EL (cell line): ENCODE data around the gene CSTPP1.
"Not testable (repeated sequence)": the region's sequence is repeated elsewhere in the genome, so short reads cannot be mapped to it uniquely, and the experiment has no call there.

ENCODE experiments used
- DNase-seq: peaks from one replicate; pipeline ENCODE4 v3.0.0-alpha.2; 2016

The CSTPP1 gene

GRCh38 chr11:47185305-47186075, 248.9 kb downstream of the CSTPP1 start:
- peak; percentile 81 for DNase-seq

- peak; percentile 67 for DNase-seq
These were observed 249.6 kb downstream of the CSTPP1 start, which contains the start of gene PACSIN3 for GRCh38 chr11:47186076-47186699. Gene PACSIN3, minus strand, starts transcription at chr11:47186434. Its CDS starts 3,707 bp downstream, at chr11:47182727.

- DNase-seq, result peak; percentile 66
These were observed 250.4 kb downstream of the CSTPP1 start for GRCh38 chr11:47186700-47187695.

DNA sequence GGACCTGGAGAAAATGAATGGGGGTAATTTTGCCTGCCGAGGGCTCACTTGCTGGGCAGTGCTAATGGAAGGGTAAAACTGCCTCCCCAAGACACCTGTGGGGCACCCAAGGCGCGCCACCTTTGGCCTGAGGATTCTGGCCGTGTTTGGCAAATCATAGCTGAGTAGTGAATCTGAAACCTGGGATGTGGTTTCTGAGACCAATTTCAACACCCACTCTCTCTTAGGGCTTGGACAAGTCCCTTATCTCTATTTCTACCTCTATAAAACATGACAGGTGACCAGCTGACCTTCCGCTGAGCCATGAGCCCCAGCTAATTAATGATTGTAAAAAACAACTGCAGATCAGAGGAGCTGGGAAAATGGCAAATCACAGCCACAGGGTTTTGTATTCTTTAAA, 251.2 kb downstream of the CSTPP1 start:
- DNase-seq, result no peak

DNA sequence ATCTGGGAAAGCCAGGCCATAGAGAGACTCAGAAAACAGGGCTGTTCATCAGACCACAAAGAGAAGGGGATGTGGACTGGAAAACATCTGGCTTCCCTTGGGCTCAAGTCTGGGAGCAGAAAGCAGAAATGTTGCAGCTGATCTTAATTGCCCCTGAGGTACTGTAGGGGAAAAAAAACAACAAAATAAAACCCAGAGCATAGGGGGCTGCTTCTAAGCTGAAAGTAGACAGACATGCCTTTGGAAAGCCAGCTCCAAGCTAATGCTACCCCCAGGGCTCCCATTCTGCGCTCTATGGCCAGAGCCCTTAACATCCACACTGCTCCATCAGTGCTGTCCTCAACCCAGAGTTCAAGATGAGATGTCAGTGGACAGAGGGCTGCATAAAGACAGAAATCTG, 251.7 kb downstream of the CSTPP1 start:
- DNase-seq, result no peak

DNA sequence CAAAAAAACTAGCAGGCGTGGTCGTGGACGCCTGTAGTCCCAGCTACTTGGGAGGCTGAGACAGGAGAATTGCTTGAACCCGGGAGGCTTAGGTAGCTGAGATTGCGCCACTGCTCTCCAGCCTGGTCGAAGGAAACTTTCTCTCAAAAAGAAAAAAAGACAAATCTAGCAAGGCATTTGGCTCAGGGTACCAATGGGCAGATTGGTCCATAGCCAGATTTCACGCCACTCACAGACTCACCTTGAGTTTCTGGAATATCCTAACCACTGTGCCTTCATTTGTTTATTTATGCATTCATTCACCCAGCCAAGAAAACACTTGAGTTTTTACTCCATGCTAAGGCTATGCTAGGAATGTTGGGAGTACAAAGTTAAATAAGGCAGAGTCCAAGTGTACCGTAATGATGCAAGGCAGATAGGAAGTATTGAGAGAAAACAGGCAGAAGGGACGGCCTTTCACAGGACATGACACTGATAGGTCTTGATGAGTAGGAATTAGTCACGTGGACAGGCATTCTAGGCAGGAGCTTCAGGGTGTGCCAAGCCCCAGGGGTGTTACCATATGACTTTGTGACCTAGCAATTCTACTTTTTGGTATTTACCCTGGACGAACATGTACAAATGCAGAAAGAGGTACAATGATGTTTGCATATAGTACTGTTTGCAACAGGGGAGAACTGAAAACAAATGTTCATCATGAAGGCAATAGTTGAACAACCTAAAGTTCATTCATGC, 252.7 kb downstream of the CSTPP1 start:
- DNase-seq, result peak; percentile 89

DNA sequence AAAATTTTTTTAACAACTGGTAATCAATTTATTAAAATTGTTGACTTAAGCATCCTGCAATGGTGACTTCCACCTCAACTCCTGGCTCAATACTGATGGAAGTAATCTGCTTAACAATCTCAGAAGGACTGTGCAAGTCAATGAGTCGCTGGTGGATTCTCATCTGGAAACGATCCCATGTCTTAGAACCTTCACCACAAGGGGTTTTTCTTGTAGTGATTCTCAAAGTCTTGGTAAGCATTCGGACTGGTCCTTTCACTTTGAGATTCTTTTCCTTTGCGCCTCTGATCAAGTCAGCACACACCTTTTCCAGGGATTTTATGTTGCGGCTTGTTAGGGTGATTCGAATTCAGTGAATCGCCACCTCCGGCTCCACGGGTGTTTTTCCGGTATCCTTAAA, 254.6 kb downstream of the CSTPP1 start:
- DNase-seq, result peak; percentile 44

GRCh38 chr11:47192111-47192510, 255.6 kb downstream of the CSTPP1 start:
- peak; percentile 33 for DNase-seq

DNA sequence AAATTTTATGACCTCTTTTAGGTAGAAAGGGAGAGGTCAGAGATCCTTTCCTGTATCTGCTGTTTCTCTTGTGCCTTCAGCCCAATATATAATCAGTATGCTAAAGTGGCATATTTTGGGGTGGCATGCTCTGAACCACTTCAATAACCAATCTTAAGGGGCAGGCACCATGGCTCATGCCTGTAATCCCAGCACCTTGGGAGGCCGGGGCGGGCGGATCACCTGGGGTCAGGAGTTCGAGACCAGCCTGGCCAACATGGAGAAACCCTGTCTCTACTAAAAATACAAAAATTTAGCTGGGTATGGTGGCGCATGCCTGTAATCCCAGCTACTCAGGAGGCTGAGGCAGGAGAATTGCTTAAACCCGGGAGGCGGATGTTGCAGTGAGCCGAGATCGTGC, 261.6 kb downstream of the CSTPP1 start:
- not testable (repeated sequence) for DNase-seq

GRCh38 chr11:47201015-47201414, 264.5 kb downstream of the CSTPP1 start:
- no peak for DNase-seq

GRCh38 chr11:47202576-47202975, 266.0 kb downstream of the CSTPP1 start:
- DNase-seq, result no peak

DNA sequence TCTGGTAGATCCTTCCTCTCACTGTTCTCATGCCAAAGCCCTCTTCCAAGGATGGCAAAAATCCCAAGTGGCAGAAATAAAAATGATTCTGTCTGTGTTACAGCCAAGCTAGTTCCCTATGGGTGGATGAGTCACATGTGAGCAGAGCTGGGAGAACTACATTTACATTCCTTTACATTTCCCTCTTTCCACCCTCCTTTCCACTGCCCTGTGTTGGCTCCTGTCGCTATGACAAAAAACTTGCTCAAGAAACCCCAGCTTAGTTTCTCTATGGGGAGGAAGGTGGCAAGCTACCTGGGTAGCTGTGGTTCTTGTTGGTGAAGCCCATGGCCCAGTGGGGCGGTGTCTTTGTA, 268.1 kb downstream of the CSTPP1 start:
- DNase-seq, result peak; percentile 77

DNA sequence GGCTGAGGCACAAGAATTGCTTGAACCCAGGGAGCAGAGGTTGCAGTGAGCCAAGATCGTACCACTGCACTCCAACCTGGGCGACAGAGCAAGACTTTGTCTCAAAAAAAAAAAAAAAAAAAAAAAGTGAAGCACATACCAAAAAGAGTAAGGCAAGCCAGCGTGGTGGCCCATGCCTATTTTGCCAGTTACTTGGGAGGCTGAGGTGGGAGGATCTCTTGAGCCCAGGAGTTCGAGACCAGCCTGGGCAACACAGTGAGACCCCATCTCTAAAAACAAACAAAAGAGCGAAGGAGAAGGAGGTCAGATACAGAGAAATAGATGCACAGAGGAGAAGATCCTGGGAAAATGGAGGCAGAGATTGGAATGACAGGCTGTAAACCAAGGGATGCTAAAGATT, 270.0 kb downstream of the CSTPP1 start:
- not testable (repeated sequence) for DNase-seq

DNA sequence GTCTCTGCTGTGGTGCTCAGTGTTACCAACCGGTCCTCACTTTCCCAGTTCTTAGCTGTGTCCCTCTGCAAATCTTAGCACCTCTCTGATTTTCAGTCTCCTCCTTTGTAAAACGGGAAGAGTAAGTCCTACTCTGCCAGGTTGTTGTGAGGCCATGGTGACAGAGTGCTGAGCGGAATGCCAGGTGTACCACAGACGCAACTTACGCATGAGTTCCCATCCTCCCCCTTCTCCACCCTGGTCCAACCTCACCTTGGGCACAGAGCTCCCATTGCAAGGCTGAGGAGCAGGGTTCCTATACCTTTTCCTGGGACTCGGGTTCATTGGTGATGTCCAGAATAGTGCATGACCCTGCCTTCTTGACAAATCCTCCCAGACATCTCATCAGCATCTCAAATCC, 270.9 kb downstream of the CSTPP1 start:
- DNase-seq, result no peak

DNA sequence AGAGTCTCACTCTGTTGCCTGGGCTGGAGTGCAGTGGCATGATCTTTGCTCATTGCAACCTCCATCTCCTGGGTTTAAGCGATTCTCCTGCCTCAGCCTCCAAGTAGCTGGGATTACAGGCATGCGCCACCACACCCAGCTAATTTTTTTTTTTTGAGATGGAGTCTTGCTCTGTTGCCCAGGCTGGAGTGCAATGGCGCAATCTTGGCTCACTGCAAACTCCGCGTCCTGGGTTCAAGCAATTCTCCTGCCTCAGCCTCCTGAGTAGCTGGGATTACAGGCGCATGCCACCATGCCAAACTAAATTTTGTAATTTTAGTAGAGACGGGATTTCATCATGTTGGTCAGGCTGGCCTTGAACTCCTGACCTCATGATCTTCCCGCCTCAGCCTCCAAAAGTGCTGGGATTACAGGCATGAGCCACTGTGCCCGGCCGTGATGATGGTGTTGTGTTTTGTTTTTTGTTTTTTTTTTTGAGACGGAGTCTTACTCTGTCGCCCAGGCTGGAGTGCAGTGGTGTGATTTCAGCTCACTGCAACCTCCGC, 271.5 kb downstream of the CSTPP1 start:
- not testable (repeated sequence) for DNase-seq

DNA sequence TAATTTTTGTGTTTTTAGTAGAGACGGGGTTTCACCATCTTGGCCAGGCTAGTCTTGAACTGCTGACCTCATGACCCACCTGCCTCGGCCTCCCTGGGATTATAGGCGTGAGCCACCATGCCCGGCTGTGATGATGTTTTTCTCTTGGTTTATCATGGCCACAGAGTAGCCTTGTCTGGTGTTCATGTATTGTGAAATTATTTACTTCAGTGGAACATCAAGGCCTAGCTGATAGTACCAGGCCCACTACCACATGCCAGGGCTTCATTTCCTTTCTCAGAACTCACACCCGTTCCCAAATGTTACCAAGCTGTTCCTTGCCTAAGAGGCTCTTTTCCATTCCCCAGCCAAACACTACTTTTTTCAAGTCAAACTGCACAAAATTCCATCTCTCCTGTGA, 272.1 kb downstream of the CSTPP1 start:
- DNase-seq, result no peak
